Fibroblast of mammary gland (primary cell): ENCODE measurements around the gene CRTC2.
A peak's percentile ranks its signal among the peaks of the same experiment; 100 is the strongest.
"Not testable (repeated sequence)": the region's sequence is repeated elsewhere in the genome, so short reads cannot be mapped to it uniquely, and the experiment has no call there.

Experiments used
- DNase-seq: peaks from one replicate; pipeline ENCODE4 v3.0.0-alpha.2; 2010; ENCODE audit warnings: low read depth
- H3K4me3 ChIP-seq: 2 replicates; pipeline ENCODE4 v1.5.1; 2011; ENCODE audit warnings: low read depth, mild to moderate bottlenecking, low read length, moderate library complexity; ENCODE audit not compliant: control insufficient read depth
- CTCF ChIP-seq: conservative IDR thresholded peaks from 2 replicates; pipeline ENCODE4 v1.5.1; 2011; ENCODE audit warnings: low read depth, low read length, inconsistent platforms; ENCODE audit not compliant: control insufficient read depth, insufficient read depth

The CRTC2 gene

GRCh38 chr1:153984123-153984894 lies 25.9 kb upstream of the CRTC2 start:
- DNase-seq: no peak
- TF ChIP-seq CTCF: no peak
- peak overlapping the region; percentile 81 for H3K4me3 ChIP-seq

DNA sequence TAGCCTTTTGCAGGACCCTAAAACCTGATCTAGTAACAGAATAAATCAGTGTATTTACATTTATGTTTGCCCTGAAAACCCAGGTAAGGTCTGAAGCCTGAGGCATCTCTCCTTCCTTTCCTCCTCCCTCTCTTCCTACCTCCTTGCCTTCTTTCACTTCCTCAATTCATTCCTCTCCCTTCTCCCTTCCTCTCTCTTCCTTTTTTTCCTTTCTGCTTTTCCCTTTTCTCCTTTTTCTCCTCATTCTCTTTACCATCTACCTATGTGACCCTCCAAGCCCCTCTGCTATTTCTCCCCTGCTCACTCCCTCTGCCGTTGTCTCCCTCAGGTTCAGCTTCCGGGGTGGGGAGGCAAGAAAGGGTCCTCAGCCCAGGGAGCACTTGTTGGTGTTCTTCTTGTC lies 23.3 kb upstream of the CRTC2 start:
- not testable (repeated sequence) for H3K4me3 ChIP-seq, DNase-seq

GRCh38 chr1:153979091-153979490 lies 20.7 kb upstream of the CRTC2 start:
- not testable (repeated sequence) for DNase-seq

GRCh38 chr1:153978274-153978909 lies 20.0 kb upstream of the CRTC2 start:
- TF ChIP-seq CTCF: no peak
- DNase-seq: peak; percentile 36
- H3K4me3 ChIP-seq: peak overlapping the region; percentile 95

More at GRCh38 chr1:153979091-153979490, 20.7 kb upstream of the CRTC2 start:
- not testable (repeated sequence) for H3K4me3 ChIP-seq

- H3K4me3 ChIP-seq: peak within 1 kb of the TSS; percentile 95
- TF ChIP-seq CTCF: no peak
- DNase-seq: peak; percentile 78
Observed at GRCh38 chr1:153977250-153978240, 19.1 kb upstream of the CRTC2 start, which contains the start of gene JTB. TSS of gene JTB (minus strand) at chr1:153977674. CDS start at chr1:153977252, 422 bp downstream.

DNA sequence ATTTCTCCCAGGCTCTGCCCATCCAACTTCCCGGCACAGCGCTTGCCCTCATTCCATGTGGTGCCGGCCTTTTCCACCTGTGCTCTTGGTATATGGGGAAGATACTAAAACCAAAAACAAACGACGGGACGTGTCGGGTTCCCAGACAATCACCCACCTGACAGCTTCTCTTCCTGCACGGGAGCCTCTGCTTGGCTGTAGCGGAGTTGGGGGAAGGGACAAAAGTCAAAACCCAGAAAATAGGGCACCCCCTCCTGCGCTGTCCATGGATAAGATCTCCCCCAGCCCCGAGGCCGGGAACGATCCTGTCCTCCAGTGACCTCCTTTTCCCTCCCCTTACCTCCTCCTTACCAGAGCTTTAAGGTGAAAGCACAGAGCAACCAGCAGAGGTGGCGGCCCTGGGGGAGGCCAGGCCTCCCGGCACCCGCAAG lies 18.4 kb upstream of the CRTC2 start:
- no peak for TF ChIP-seq CTCF
- DNase-seq: no peak
- peak overlapping the region; percentile 95 for H3K4me3 ChIP-seq

- H3K4me3 ChIP-seq: no peak overlapping the region
- no peak for TF ChIP-seq CTCF
- DNase-seq: no peak
Observed at GRCh38 chr1:153973525-153973924, 15.1 kb upstream of the CRTC2 start.
